Thyroid gland (tissue), 4 donors: ENCODE results near the gene SPATA31D4. TPM values are rescaled to one million over a fixed set of nuclear protein-coding genes. Genes with fewer than 3 reads are reported as not detected.

ENCODE experiments used
- DNase-seq, 2 donors: peaks; one replicate each; pipeline ENCODE4 v3.0.0-alpha.2; 2019
- H3K27ac ChIP-seq, 3 donors: fragments of 200-600 bp; sonication (generic); 1 replicate in 2 of 3; 2 replicates in 1 of 3; pipeline ENCODE4 v1.5.1; 2016 to 2019; ENCODE audit warnings: mild to moderate bottlenecking in 1 of 3, moderate library complexity in 1 of 3
- H3K27me3 ChIP-seq: fragments of 200-600 bp; sonication (generic); one replicate; pipeline ENCODE4 v1.5.1; 2019
- H3K36me3 ChIP-seq, 2 donors: fragments of 200-600 bp; sonication (generic); one replicate each; pipeline ENCODE4 v1.5.1; 2016 to 2019
- H3K4me1 ChIP-seq, 2 donors: fragments of 200-600 bp; sonication (generic); one replicate each; pipeline ENCODE4 v1.5.1; 2017 to 2019
- H3K4me3 ChIP-seq, 3 donors: fragments of 200-600 bp; sonication (generic); replicated peaks in 1 of 3; 1 replicate in 2 of 3; 2 replicates in 1 of 3; pipeline ENCODE4 v1.5.1; 2016; ENCODE audit warnings: mild to moderate bottlenecking in 1 of 3
- H3K9me3 ChIP-seq: fragments of 200-600 bp; sonication (generic); one replicate; pipeline ENCODE4 v1.5.1; 2017
- POLR2A ChIP-seq, 2 donors: fragments of 450-650 bp; IDR thresholded peaks; one replicate each; pipeline ENCODE4 v1.6.1; 2017; ENCODE audit warnings: antibody characterized with exemption in 2 of 2, mild to moderate bottlenecking in 2 of 2, moderate library complexity in 1 of 2
- WGBS, 2 donors: methylation state at CpG; one replicate each; pipeline ENCODE4 v1.1.5; 2017; 5-methylcytosine and 5-hydroxymethylcytosine counted together
- intact Hi-C: fragments of 100-400 bp; cut with DNase I; formaldehyde crosslinking; loops from one replicate; pipeline ENCODE4 v1.15.1; 2023
- total RNA-seq, 4 donors: library from RNA; depleted of rRNA; stranded (reverse); fragments of >200 nt; gene quantifications; one replicate each; pipeline ENCODE4 v1.2.3, GENCODE V29; 2016
- TF ChIP-seq, protein P1 (sequence below), 6 experiments: fragments of 200-600 bp in 3 of 6; fragments of 450-650 bp in 3 of 6; sonication (generic) in 3 of 6; IDR thresholded peaks; one replicate each; pipeline ENCODE4 v1.5.1; 2016 to 2019; ENCODE audit warnings: antibody characterized with exemption in 6 of 6, mild to moderate bottlenecking in 2 of 6, inconsistent platforms in 1 of 6, moderate library complexity in 1 of 6

The SPATA31D4 gene
- total RNA-seq, 4 donors from 2014 or later, result not detected

DNA sequence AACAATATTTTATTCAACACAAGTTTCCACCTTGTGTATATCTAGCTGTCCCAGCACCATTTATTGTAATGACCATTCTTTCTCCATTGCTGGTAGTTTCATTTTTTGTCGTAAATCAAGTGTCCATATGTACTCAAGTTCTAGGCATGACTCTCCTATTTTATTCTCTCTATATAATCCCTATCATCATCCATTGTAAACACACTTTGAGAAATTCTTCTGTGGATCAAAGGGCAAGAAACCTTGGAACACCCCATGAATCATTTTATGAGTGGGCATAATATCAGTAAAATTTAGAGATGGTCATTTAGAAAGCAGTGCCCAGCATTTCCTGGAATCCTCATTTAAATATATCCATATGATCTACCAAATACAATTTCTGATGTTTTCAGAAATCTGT lies 35.8 kb upstream of the SPATA31D4 start:
- Histone ChIP-seq H3K4me3 (no peak overlapping the region), H3K9me3 (no peaks in the 10 kb centered on the region), H3K36me3 (no peaks in the 10 kb centered on the region), H3K4me1 (no peaks in the 10 kb centered on the region), H3K27me3 (no peaks in the 10 kb centered on the region), H3K27ac (no peak overlapping the region)
- DNase-seq, result no peak
- intact Hi-C loops, result no loop called here
- no peak for TF ChIP-seq POLR2A (IDR thresholded peaks at IDR 0.05)
- TF ChIP-seq, protein P1, sequence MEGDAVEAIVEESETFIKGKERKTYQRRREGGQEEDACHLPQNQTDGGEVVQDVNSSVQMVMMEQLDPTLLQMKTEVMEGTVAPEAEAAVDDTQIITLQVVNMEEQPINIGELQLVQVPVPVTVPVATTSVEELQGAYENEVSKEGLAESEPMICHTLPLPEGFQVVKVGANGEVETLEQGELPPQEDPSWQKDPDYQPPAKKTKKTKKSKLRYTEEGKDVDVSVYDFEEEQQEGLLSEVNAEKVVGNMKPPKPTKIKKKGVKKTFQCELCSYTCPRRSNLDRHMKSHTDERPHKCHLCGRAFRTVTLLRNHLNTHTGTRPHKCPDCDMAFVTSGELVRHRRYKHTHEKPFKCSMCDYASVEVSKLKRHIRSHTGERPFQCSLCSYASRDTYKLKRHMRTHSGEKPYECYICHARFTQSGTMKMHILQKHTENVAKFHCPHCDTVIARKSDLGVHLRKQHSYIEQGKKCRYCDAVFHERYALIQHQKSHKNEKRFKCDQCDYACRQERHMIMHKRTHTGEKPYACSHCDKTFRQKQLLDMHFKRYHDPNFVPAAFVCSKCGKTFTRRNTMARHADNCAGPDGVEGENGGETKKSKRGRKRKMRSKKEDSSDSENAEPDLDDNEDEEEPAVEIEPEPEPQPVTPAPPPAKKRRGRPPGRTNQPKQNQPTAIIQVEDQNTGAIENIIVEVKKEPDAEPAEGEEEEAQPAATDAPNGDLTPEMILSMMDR (IDR thresholded peaks at IDR 0.05), result no peak
- 97 to 100% methylated on average over 1 of the region's 1 CpG for WGBS, 2 donors

DNA sequence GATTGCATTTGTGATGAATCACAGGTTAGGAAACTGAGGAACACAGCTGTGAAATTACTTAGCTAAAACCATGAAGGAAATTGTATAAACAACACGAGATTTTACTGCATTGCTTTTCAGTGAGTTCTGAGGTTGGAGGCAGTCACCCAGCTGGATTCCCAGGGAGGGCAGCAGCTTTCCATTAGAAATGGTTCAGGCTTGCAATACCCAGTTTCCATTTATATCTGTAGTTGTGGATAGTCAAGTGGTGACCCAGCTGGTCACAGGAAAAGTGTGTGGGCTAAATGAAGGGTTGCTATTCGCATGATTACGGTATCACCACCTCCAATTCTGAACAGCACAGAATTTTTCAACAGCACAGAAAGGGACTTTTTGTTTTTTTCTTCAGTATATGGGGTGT lies 34.3 kb upstream of the SPATA31D4 start:
- Histone ChIP-seq H3K4me1 (no peaks in the 10 kb centered on the region), H3K36me3 (no peaks in the 10 kb centered on the region), H3K9me3 (no peaks in the 10 kb centered on the region), H3K4me3 (no peak overlapping the region), H3K27me3 (no peaks in the 10 kb centered on the region), H3K27ac (no peak overlapping the region)
- intact Hi-C loops, result no loop called here
- DNase-seq, result no peak
- TF ChIP-seq, protein P1 (IDR thresholded peaks at IDR 0.05), result no peak
- TF ChIP-seq POLR2A (IDR thresholded peaks at IDR 0.05), result no peak
- 88 to 93% methylated on average over 3 of the region's 3 CpGs for WGBS, 2 donors

DNA sequence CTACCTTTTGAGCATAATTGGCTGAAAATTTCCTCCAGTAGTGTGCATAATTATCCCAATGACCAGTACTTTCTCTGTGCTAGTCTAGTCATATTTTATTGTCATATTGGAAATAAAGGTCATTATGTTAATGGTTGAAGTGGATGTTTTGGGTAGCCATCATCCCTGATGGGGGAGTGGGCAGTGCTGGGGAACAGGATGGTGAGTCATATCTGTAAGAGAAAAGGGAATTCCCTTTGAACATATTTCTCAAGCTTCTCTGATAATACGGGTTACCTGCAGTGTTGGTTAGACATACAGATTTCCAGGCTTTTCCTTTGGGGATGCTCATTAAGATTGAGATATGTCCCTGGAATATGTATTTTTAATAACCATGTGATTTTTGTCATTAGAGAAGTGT lies 33.3 kb upstream of the SPATA31D4 start:
- Histone ChIP-seq H3K4me1 (no peaks in the 10 kb centered on the region), H3K9me3 (no peaks in the 10 kb centered on the region), H3K36me3 (no peaks in the 10 kb centered on the region), H3K27me3 (no peaks in the 10 kb centered on the region), H3K27ac (no peak overlapping the region), H3K4me3 (no peak overlapping the region)
- intact Hi-C loops, result no loop called here
- DNase-seq, result no peak
- no peak for TF ChIP-seq POLR2A (IDR thresholded peaks at IDR 0.05)
- TF ChIP-seq, protein P1 (IDR thresholded peaks at IDR 0.05), result no peak
- WGBS, 2 donors, result 77 to 97% methylated on average over 1 of the region's 1 CpG

DNA sequence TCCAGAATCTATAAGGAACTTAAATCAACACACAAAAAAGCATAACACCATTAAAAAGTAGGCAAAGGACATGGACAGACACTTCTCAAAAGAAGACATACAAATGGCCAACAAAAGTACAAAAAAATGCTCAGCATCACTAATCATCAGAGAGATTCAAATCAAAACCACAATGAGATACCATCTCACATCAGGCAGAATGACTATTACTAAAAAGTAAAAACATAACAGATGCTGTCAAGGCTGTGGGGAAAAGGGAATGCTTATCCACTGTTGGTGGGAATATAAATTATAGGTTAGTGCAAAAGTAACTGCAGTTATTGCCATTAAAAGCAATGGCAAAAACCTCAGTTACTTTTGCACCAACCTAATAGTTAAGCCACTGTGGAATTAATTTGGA lies 32.2 kb upstream of the SPATA31D4 start:
- no peaks in the 10 kb centered on the region for H3K36me3 ChIP-seq
- H3K27ac ChIP-seq, result no peak overlapping the region
- DNase-seq, result no peak
- H3K27me3 ChIP-seq, result no peaks in the 10 kb centered on the region
- no peaks in the 10 kb centered on the region for H3K4me1 ChIP-seq
- intact Hi-C loops, result no loop called here
- TF ChIP-seq, protein P1 (IDR thresholded peaks at IDR 0.05), result no peak
- no peak for TF ChIP-seq POLR2A (IDR thresholded peaks at IDR 0.05)
- H3K4me3 ChIP-seq, result no peak overlapping the region
- no peaks in the 10 kb centered on the region for H3K9me3 ChIP-seq

DNA sequence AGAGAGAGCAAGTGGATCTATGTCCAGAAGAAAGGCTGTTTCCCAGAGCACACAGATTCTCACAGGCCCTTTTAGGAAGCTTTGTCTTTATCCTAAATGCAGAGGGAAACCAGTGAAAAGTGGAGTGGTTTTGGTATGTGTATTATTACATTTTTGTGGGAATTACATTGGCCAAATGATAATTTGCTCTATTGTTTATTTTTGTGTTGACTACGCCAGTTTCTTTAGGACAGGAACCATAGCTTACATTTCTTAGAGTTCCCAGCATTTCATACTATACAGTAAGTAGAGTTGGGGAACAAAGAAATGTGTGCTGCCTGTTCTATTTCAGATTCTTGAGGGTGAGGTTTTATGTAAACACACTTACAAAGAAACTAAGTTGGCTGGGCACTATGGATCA lies 29.4 kb upstream of the SPATA31D4 start:
- DNase-seq, result no peak
- H3K27ac ChIP-seq, result no peak overlapping the region
- no peaks in the 10 kb centered on the region for H3K9me3 ChIP-seq
- TF ChIP-seq, protein P1 (IDR thresholded peaks at IDR 0.05), result no peak
- no peak for TF ChIP-seq POLR2A (IDR thresholded peaks at IDR 0.05)
- intact Hi-C loops, result no loop called here
- no peaks in the 10 kb centered on the region for H3K36me3 ChIP-seq
- no peaks in the 10 kb centered on the region for H3K4me1 ChIP-seq
- H3K4me3 ChIP-seq, result no peak overlapping the region
- H3K27me3 ChIP-seq, result no peaks in the 10 kb centered on the region
- WGBS, 2 donors, result 95 to 97% methylated on average over 1 of the region's 1 CpG
